ENCODE measurements around the gene RENBP. TPM values are rescaled to one million over a fixed set of nuclear protein-coding genes. Genes with fewer than 3 reads are reported as not detected.

The RENBP gene
- total and polyA plus RNA-seq, 2 of the 13 experiments (the other 11 are each of a cell fraction or from before 2014, with no cell fraction given) = 1.4 to 2.6 TPM

- Histone ChIP-seq H3K4me2 (ENCODE audit: low read depth, low read length) (no peak overlapping the region), H3K27me3 (ENCODE audit: control insufficient read depth in 1 of 2, insufficient read depth in 2 of 2, low read length in 2 of 2) (no peaks in the 10 kb centered on the region), H4K20me1 (ENCODE audit: insufficient read depth, low read length) (no peaks in the 10 kb centered on the region), H3K9me3 (ENCODE audit: low read length) (no peaks in the 10 kb centered on the region), H3K4me3 (replicated peaks in 1 of 3; ENCODE audit: insufficient read depth in 1 of 3, low read depth in 2 of 3, low read length in 3 of 3) (no peak overlapping the region), H3K4me1 (ENCODE audit: insufficient read depth, low read length) (peaks cover 10% of the 10 kb centered on the region), H2AFZ (ENCODE audit: low read length) (no peak overlapping the region), H3K27ac (ENCODE audit: extremely low read length, insufficient read depth, low read length) (no peak overlapping the region), H3K36me3 (replicated peaks in 1 of 2; ENCODE audit: control insufficient read depth in 1 of 2, insufficient read depth in 2 of 2, low read length in 2 of 2) (no peaks in the 10 kb centered on the region), H3K79me2 (ENCODE audit: insufficient read depth, low read length) (peaks cover 9% of the 10 kb centered on the region), H3K9ac (ENCODE audit: insufficient read depth, low read depth, low read length) (no peak overlapping the region)
- no peak for ATAC-seq
- WGBS (ENCODE audit: low lambda C conversion rate) = 97% methylated on average over 3 of the region's 3 CpGs
- no TSS peak for BruUV-seq (replicated peaks)
- CTCF ChIA-PET (ENCODE audit: low intra/inter-chr PET ratio, low total read pairs) = no interaction called here
- no peak for FAIRE-seq
- intact Hi-C loops (cut with micrococcal nuclease; ENCODE audit: unreplicated experiment) = no loop called here
- no peak for DNase-seq (ENCODE audit: low spot score)
- POLR2A ChIA-PET = interaction anchor here (0.6 to 2.6 kb wide), 2 partner anchors 9 to 11 kb away, joined by 3 to 20 read pairs; partner anchors contain the start of gene ARHGAP4
- TF ChIP-seq ADNP (CRISPR knock-in tag; IDR thresholded peaks at IDR 0.05) = no peak
- no peak for TF ChIP-seq RBFOX2 (IDR thresholded peaks at IDR 0.05; ENCODE audit: low read depth, low read length)
- TF ChIP-seq HIVEP1 (CRISPR knock-in tag; IDR thresholded peaks at IDR 0.05) = no peak
- no peak for TF ChIP-seq KDM4B (CRISPR knock-in tag; IDR thresholded peaks at IDR 0.05)
- no peak for TF ChIP-seq DZIP1 (CRISPR knock-in tag; IDR thresholded peaks at IDR 0.05)
- no peak for TF ChIP-seq JUNB (CRISPR knock-in tag; IDR thresholded peaks at IDR 0.05; ENCODE audit: borderline replicate concordance)
- in situ Hi-C loops (cut with HindIII; ENCODE audit: extremely low pct_ligation_motif_present, low pct_unique_long_range_greater_than_20kb) = no loop called here
Measured at GRCh38 chrX:153937056-153937455, 7.4 kb downstream of the RENBP start.

All from HepG2 (cell line).